SK-N-SH (cell line): Measurements from ENCODE around the gene SNRNP25. TPM values are rescaled to one million over a fixed set of nuclear protein-coding genes. Genes with fewer than 3 reads are reported as not detected.

Experiments
- CTCF ChIA-PET: fragments of 300-600, 350-600 bp; formaldehyde crosslinking; extraction: SDS; loops from one replicate; lab custom pipeline; 2021; lab: Yijun Ruan, JAX
- POLR2A ChIA-PET: fragments of 350-600 bp; sonication (Branson Sonifier 250); formaldehyde crosslinking; extraction: SDS; loops from one replicate; lab custom pipeline; 2020; ENCODE audit warnings: antibody characterized with exemption, inconsistent platforms; lab: Yijun Ruan, JAX
- DNase-seq: peaks from one replicate; pipeline ENCODE4 v3.0.0; 2012
- H2AFZ ChIP-seq: fragments of 200-600 bp; sonication (generic); 2 replicates; pipeline ENCODE4 v1.8.1; 2016; ENCODE audit warnings: antibody characterized with exemption, mild to moderate bottlenecking, low read depth
- H3F3A ChIP-seq: fragments of 200-600 bp; sonication (generic); replicated peaks from 2 replicates; pipeline ENCODE3; 2016; ENCODE audit warnings: antibody characterized with exemption, mild to moderate bottlenecking; ENCODE audit not compliant: insufficient read depth
- H3K27ac ChIP-seq, 2 experiments: fragments of 200-500 bp in 1 of 2; fragments of 200-600 bp in 1 of 2; sonication (Bioruptor generic) in 1 of 2; sonication (generic), shearing (Covaris generic) in 1 of 2; 2 replicates each; pipeline versions ENCODE4 v1.5.1 to v1.6.1; 2014 to 2016; ENCODE audit warnings: low read depth in 2 of 2, inconsistent platforms in 1 of 2, low read length in 1 of 2, mild to moderate bottlenecking in 1 of 2, mixed read lengths in 1 of 2
- H3K27me3 ChIP-seq: fragments of 200-600 bp; sonication (generic), shearing (Covaris generic); 2 replicates; pipeline ENCODE4 v1.6.1; 2016; ENCODE audit warnings: mixed run types; ENCODE audit not compliant: insufficient read depth
- H3K36me3 ChIP-seq, 2 experiments: fragments of 200-500 bp in 1 of 2; fragments of 200-600 bp in 1 of 2; sonication (Bioruptor generic) in 1 of 2; sonication (generic) in 1 of 2; replicated peaks in 1 of 2; 2 replicates each; pipeline versions ENCODE3 to v1.5.1; 2014 to 2016; ENCODE audit warnings: low read length in 1 of 2, mild to moderate bottlenecking in 1 of 2; ENCODE audit not compliant: insufficient read depth in 2 of 2, control insufficient read depth in 1 of 2
- H3K4me1 ChIP-seq, 2 experiments: fragments of 200-500 bp in 1 of 2; fragments of 200-600 bp in 1 of 2; sonication (Bioruptor generic) in 1 of 2; sonication (generic), shearing (Covaris generic) in 1 of 2; 2 replicates each; pipeline versions ENCODE4 v1.5.1 to v1.6.1; 2014 to 2016; ENCODE audit warnings: low read depth in 1 of 2, low read length in 1 of 2, mixed run types in 1 of 2; ENCODE audit not compliant: insufficient read depth in 2 of 2, control insufficient read depth in 1 of 2
- H3K4me2 ChIP-seq: fragments of 200-600 bp; sonication (generic), shearing (Covaris generic); 2 replicates; pipeline ENCODE4 v1.6.1; 2017; ENCODE audit warnings: mixed run types
- H3K4me3 ChIP-seq, 2 experiments: fragments of 200-500 bp in 1 of 2; fragments of 200-600 bp in 1 of 2; sonication (Bioruptor generic) in 1 of 2; sonication (generic), shearing (Covaris generic) in 1 of 2; 2 replicates each; pipeline versions ENCODE4 v1.5.1 to v1.8.1; 2014 to 2016; ENCODE audit warnings: low read depth in 2 of 2, inconsistent platforms in 1 of 2, low read length in 1 of 2, mild to moderate bottlenecking in 1 of 2, mixed read lengths in 1 of 2, moderate library complexity in 1 of 2
- H3K79me2 ChIP-seq: fragments of 200-600 bp; sonication (generic); 2 replicates; pipeline ENCODE4 v1.8.1; 2017; ENCODE audit warnings: mild to moderate bottlenecking; ENCODE audit not compliant: insufficient read depth
- H3K9ac ChIP-seq: fragments of 200-600 bp; sonication (generic); 2 replicates; pipeline ENCODE4 v1.6.1; 2017; ENCODE audit warnings: mixed run types
- H3K9me2 ChIP-seq: fragments of 200-600 bp; sonication (generic); 2 replicates; pipeline ENCODE4 v1.6.1; 2017; ENCODE audit warnings: mixed run types
- H3K9me3 ChIP-seq: fragments of 200-600 bp; sonication (generic); 2 replicates; pipeline ENCODE4 v1.6.1; 2017; ENCODE audit warnings: mixed run types, mild to moderate bottlenecking, moderate library complexity
- H4K20me1 ChIP-seq: fragments of 200-600 bp; sonication (generic); 2 replicates; pipeline ENCODE4 v1.6.1; 2017; ENCODE audit warnings: mild to moderate bottlenecking, mixed run types; ENCODE audit not compliant: insufficient read depth
- EZH2phosphoT487 ChIP-seq: fragments of 200-600 bp; sonication (generic); IDR thresholded peaks from 2 replicates; pipeline ENCODE4 v1.6.1; 2017; ENCODE audit warnings: low read depth, mixed run types, mild to moderate bottlenecking, antibody characterized with exemption, moderate library complexity, borderline replicate concordance
- FOXM1 ChIP-seq: IDR thresholded peaks from 2 replicates; pipeline ENCODE4 v1.4.0; 2012; ENCODE audit warnings: low read depth, mild to moderate bottlenecking
- GABPA ChIP-seq: IDR thresholded peaks from 2 replicates; pipeline ENCODE4 v1.4.0; 2012; ENCODE audit warnings: low read depth, mild to moderate bottlenecking
- GATA2 ChIP-seq: sonication (generic); formaldehyde crosslinking; IDR thresholded peaks from 2 replicates; pipeline ENCODE4 v1.5.0; 2020; ENCODE audit warnings: mild to moderate bottlenecking, missing genetic modification reagents
- JUND ChIP-seq: IDR thresholded peaks from 2 replicates; pipeline ENCODE4 v1.4.0; 2012
- MXI1 ChIP-seq: IDR thresholded peaks from 2 replicates; pipeline ENCODE4 v1.6.1; 2012; ENCODE audit warnings: mild to moderate bottlenecking, low read depth, low read length, improper control_type of control experiment
- NRF1 ChIP-seq: IDR thresholded peaks from 2 replicates; pipeline ENCODE4 v1.6.1; 2012; ENCODE audit warnings: low read depth, mild to moderate bottlenecking, low read length
- PBX3 ChIP-seq: IDR thresholded peaks from 2 replicates; pipeline ENCODE4; 2012
- POLR2AphosphoS5 ChIP-seq: IDR thresholded peaks from 2 replicates; pipeline ENCODE4 v1.6.1; 2012; ENCODE audit warnings: low read depth, low read length
- RCOR1 ChIP-seq: fragments of 150-350 bp; IDR thresholded peaks from 2 replicates; pipeline ENCODE4 v1.6.1; 2017; ENCODE audit warnings: antibody characterized with exemption, low read length
- RFX5 ChIP-seq: IDR thresholded peaks from 2 replicates; pipeline ENCODE4 v1.6.1; 2012; ENCODE audit warnings: mild to moderate bottlenecking, improper control_type of control experiment, low read length
- TAF1 ChIP-seq: IDR thresholded peaks from 2 replicates; pipeline ENCODE4 v1.6.1; 2012; ENCODE audit warnings: low read depth, mild to moderate bottlenecking, low read length, moderate library complexity, borderline replicate concordance
- USF1 ChIP-seq: IDR thresholded peaks from 2 replicates; pipeline ENCODE4 v1.4.0; 2012; ENCODE audit warnings: low read depth, borderline replicate concordance
- WGBS: methylation state at CpG from one replicate; pipeline ENCODE4 v1.1.6; 2017; ENCODE audit warnings: low lambda C conversion rate; 5-methylcytosine and 5-hydroxymethylcytosine counted together
- polyA plus RNA-seq, 3 experiments: library from polyadenylated mRNA; depleted of rRNA; stranded (reverse); fragments of >200 nt; gene quantifications; 2 replicates each; pipeline ENCODE4 v1.2.3, GENCODE V29; 2012
- TF ChIP-seq, protein P1 (sequence below): IDR thresholded peaks from 2 replicates; pipeline ENCODE4 v1.4.0; 2012; ENCODE audit warnings: low read depth
- TF ChIP-seq, protein P2 (sequence below): IDR thresholded peaks from 2 replicates; pipeline ENCODE4 v1.6.1; 2012; ENCODE audit warnings: mild to moderate bottlenecking, low read depth, low read length, moderate library complexity
- TF ChIP-seq, protein P3 (sequence below): fragments of 200-600 bp; sonication (generic); IDR thresholded peaks from 2 replicates; pipeline ENCODE4 v1.6.1; 2017; ENCODE audit warnings: antibody characterized with exemption, mild to moderate bottlenecking, moderate library complexity

Gene SNRNP25
- polyA plus RNA-seq, 1 of the 3 experiments (the other 2 are of a cell fraction) = 73.4 TPM

GRCh38 chr16:57711-58110 is 4.1 kb downstream of the SNRNP25 start:
- Histone ChIP-seq H3K27ac (no peak overlapping the region), H2AFZ (no peak overlapping the region), H4K20me1 (no peaks in the 10 kb centered on the region), H3F3A (peaks cover 8% of the 10 kb centered on the region), H3K4me2 (no peak overlapping the region), H3K4me1 (peaks cover 3 to 4% of the 10 kb centered on the region in 2 experiments; a peak in 1 of 4 replicates), H3K9ac (no peak overlapping the region), H3K4me3 (no peak overlapping the region), H3K9me3 (no peaks in the 10 kb centered on the region), H3K27me3 (no peaks in the 10 kb centered on the region), H3K9me2 (no peaks in the 10 kb centered on the region), H3K36me3 (peaks cover 8 to 66% of the 10 kb centered on the region in 2 experiments), H3K79me2 (peaks cover 13% of the 10 kb centered on the region; the same call in 1 of the 2 replicates)
- CTCF ChIA-PET = interaction anchor here (3.0 to 21.2 kb wide), 2 partner anchors 8 to 37 kb away, joined by 30 to 793 read pairs; no protein-coding TSS in a partner anchor
- 88% methylated on average over 8 of the region's 8 CpGs for WGBS
- POLR2A ChIA-PET = no interaction called here
- TF ChIP-seq GABPA = no peak
- TF ChIP-seq, protein P1, sequence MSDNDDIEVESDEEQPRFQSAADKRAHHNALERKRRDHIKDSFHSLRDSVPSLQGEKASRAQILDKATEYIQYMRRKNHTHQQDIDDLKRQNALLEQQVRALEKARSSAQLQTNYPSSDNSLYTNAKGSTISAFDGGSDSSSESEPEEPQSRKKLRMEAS = no peak
- no peak for TF ChIP-seq FOXM1
- TF ChIP-seq GATA2 (CRISPR knock-in tag) = no peak
- DNase-seq = no peak

DNA sequence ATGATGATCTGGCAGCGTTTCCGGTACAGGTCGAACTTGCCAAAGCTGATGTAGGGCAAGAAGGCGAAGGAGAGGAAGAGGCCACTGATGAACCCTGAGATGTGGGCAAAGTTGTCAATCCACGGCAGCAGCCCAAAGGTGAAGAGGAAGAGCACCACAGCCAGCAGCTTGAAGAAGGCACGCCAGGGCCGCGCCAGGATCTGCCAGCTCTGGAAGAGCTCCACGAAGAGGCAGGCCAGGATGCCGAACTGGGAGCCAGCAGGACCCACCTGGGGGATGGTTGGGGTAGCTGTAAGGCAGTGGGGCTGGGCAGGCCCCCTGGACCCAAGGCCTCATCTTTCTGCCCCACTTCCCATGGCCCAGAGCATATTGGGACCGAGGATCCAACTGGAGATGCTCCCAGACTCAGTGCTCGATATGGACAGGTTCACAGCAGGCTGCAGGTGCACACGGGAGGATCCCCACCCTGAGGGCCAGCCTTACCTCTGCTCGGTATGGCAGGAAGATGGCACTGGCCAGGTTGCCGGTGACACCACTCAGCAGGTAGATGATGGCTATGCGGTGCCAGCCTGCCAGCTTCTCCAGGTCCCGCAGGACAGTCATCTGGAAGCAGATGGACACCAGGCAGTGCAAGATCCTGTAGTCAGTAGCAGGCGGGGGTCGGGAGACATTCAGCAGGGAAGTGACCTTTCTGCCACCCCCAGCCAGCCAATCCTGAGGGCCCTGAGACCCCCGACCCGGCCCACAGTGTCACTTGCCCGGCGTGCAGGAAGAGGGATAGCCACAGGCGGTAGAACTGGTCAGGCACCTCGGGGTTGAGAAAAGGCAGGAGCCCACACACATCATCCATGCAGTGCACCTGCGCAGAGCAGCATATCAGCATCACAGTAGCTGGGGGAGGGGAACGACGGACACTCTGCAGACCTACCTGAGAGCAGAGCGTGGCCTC is 5.1 kb downstream of the SNRNP25 start:
- 85% methylated on average over 12 of the region's 29 CpGs for WGBS
- Histone ChIP-seq H3K4me2 (no peak overlapping the region), H3K79me2 (peaks cover 11% of the 10 kb centered on the region; the same call in 1 of the 2 replicates), H3K9ac (no peak overlapping the region), H3K9me2 (no peaks in the 10 kb centered on the region), H3K27me3 (no peaks in the 10 kb centered on the region), H3K36me3 (peaks cover 8 to 76% of the 10 kb centered on the region in 2 experiments), H3K9me3 (no peaks in the 10 kb centered on the region), H4K20me1 (no peaks in the 10 kb centered on the region), H3F3A (peaks cover 4% of the 10 kb centered on the region), H3K27ac (no peak overlapping the region; a peak in 1 of 4 replicates), H3K4me3 (no peak overlapping the region), H2AFZ (no peak overlapping the region), H3K4me1 (peaks cover 0 to 4% of the 10 kb centered on the region in 2 experiments; a peak in 1 of 4 replicates)
- ChIA-PET CTCF (interaction anchor here (1.4 to 21.2 kb wide), 3 partner anchors 7 to 59 kb away, joined by 3 to 793 read pairs (median 30); no protein-coding TSS in a partner anchor), POLR2A (interaction anchor here (0.6 kb wide), 1 partner anchor 443 kb away, joined by 3 read pairs; no protein-coding TSS in a partner anchor)
- no peak for DNase-seq
- TF ChIP-seq USF1 (no peak), TAF1 (no peak), MXI1 (no peak), RCOR1 (no peak), JUND (no peak), NRF1 (no peak), RFX5 (no peak), POLR2AphosphoS5 (no peak), PBX3 (no peak), EZH2phosphoT487 (no peak)
- TF ChIP-seq, protein P2, sequence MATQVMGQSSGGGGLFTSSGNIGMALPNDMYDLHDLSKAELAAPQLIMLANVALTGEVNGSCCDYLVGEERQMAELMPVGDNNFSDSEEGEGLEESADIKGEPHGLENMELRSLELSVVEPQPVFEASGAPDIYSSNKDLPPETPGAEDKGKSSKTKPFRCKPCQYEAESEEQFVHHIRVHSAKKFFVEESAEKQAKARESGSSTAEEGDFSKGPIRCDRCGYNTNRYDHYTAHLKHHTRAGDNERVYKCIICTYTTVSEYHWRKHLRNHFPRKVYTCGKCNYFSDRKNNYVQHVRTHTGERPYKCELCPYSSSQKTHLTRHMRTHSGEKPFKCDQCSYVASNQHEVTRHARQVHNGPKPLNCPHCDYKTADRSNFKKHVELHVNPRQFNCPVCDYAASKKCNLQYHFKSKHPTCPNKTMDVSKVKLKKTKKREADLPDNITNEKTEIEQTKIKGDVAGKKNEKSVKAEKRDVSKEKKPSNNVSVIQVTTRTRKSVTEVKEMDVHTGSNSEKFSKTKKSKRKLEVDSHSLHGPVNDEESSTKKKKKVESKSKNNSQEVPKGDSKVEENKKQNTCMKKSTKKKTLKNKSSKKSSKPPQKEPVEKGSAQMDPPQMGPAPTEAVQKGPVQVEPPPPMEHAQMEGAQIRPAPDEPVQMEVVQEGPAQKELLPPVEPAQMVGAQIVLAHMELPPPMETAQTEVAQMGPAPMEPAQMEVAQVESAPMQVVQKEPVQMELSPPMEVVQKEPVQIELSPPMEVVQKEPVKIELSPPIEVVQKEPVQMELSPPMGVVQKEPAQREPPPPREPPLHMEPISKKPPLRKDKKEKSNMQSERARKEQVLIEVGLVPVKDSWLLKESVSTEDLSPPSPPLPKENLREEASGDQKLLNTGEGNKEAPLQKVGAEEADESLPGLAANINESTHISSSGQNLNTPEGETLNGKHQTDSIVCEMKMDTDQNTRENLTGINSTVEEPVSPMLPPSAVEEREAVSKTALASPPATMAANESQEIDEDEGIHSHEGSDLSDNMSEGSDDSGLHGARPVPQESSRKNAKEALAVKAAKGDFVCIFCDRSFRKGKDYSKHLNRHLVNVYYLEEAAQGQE = no peak
- TF ChIP-seq, protein P3, sequence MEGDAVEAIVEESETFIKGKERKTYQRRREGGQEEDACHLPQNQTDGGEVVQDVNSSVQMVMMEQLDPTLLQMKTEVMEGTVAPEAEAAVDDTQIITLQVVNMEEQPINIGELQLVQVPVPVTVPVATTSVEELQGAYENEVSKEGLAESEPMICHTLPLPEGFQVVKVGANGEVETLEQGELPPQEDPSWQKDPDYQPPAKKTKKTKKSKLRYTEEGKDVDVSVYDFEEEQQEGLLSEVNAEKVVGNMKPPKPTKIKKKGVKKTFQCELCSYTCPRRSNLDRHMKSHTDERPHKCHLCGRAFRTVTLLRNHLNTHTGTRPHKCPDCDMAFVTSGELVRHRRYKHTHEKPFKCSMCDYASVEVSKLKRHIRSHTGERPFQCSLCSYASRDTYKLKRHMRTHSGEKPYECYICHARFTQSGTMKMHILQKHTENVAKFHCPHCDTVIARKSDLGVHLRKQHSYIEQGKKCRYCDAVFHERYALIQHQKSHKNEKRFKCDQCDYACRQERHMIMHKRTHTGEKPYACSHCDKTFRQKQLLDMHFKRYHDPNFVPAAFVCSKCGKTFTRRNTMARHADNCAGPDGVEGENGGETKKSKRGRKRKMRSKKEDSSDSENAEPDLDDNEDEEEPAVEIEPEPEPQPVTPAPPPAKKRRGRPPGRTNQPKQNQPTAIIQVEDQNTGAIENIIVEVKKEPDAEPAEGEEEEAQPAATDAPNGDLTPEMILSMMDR = no peak
